Muscle of arm (tissue), 12 donors: ENCODE measurements around the gene ZAR1L. TPM values are rescaled to one million over a fixed set of nuclear protein-coding genes. Genes with fewer than 3 reads are reported as not detected.
A peak's percentile ranks its signal among the peaks of the same experiment; 100 is the strongest.

ENCODE experiments used
- DNase-seq: peaks from one replicate; pipeline ENCODE4 v3.0.0-alpha.2; 2013
- polyA plus RNA-seq, 12 donors: library from polyadenylated mRNA; unstranded; fragments of 120-200 nt; gene quantifications; one replicate each; pipeline ENCODE4 v1.2.1, GENCODE V29; 2013; ENCODE audit not compliant: insufficient read length in 12 of 12

Gene ZAR1L
- polyA plus RNA-seq, 12 donors: not detected

GRCh38 chr13:32302461-32302860 lies 12.7 kb downstream of the ZAR1L start:
- no peak for DNase-seq

GRCh38 chr13:32300920-32301319 lies 14.2 kb downstream of the ZAR1L start:
- DNase-seq: no peak

- DNase-seq: no peak
Measured at GRCh38 chr13:32300406-32300805, 14.8 kb downstream of the ZAR1L start.

- DNase-seq: no peak
Measured at GRCh38 chr13:32299893-32300292, 15.3 kb downstream of the ZAR1L start.

GRCh38 chr13:32298695-32299094 lies 16.5 kb downstream of the ZAR1L start:
- no peak for DNase-seq

GRCh38 chr13:32297206-32297605 lies 18.0 kb downstream of the ZAR1L start:
- DNase-seq: no peak

GRCh38 chr13:32285633-32285965 lies 29.6 kb downstream of the ZAR1L start:
- no peak for DNase-seq

- DNase-seq: no peak
Measured at GRCh38 chr13:32284927-32285632, 30.1 kb downstream of the ZAR1L start.

- DNase-seq: no peak
Measured at GRCh38 chr13:32282096-32282711, 33.0 kb downstream of the ZAR1L start.

GRCh38 chr13:32281096-32281495 lies 34.1 kb downstream of the ZAR1L start:
- DNase-seq: no peak

GRCh38 chr13:32278426-32278825 lies 36.7 kb downstream of the ZAR1L start:
- DNase-seq: no peak

- no peak for DNase-seq
Measured at GRCh38 chr13:32277839-32278238, 37.3 kb downstream of the ZAR1L start.

- DNase-seq: no peak
Measured at GRCh38 chr13:32272021-32272683, 43.0 kb downstream of the ZAR1L start.

- DNase-seq: no peak
Measured at GRCh38 chr13:32267836-32268439, 47.2 kb downstream of the ZAR1L start.

- DNase-seq: no peak
Measured at GRCh38 chr13:32266130-32266529, 49.0 kb downstream of the ZAR1L start.

GRCh38 chr13:32265726-32266125 lies 49.4 kb downstream of the ZAR1L start:
- no peak for DNase-seq

- no peak for DNase-seq
Measured at GRCh38 chr13:32264407-32264806, 50.8 kb downstream of the ZAR1L start.

- DNase-seq: no peak
Measured at GRCh38 chr13:32262619-32263018, 52.5 kb downstream of the ZAR1L start.

GRCh38 chr13:32262165-32262564 lies 53.0 kb downstream of the ZAR1L start:
- no peak for DNase-seq

GRCh38 chr13:32261567-32261966 lies 53.6 kb downstream of the ZAR1L start:
- DNase-seq: peak; percentile 72

GRCh38 chr13:32259116-32259515 lies 56.0 kb downstream of the ZAR1L start:
- no peak for DNase-seq

GRCh38 chr13:32257649-32258048 lies 57.5 kb downstream of the ZAR1L start:
- DNase-seq: no peak

- DNase-seq: no peak
Measured at GRCh38 chr13:32256243-32256642, 58.9 kb downstream of the ZAR1L start.
